ENCODE measurements around the gene RB1.

RB1 gene
- 50.5 reads per million, percentile 68 among the genes with 10 or more reads in this experiment for total RNA-seq

DNA sequence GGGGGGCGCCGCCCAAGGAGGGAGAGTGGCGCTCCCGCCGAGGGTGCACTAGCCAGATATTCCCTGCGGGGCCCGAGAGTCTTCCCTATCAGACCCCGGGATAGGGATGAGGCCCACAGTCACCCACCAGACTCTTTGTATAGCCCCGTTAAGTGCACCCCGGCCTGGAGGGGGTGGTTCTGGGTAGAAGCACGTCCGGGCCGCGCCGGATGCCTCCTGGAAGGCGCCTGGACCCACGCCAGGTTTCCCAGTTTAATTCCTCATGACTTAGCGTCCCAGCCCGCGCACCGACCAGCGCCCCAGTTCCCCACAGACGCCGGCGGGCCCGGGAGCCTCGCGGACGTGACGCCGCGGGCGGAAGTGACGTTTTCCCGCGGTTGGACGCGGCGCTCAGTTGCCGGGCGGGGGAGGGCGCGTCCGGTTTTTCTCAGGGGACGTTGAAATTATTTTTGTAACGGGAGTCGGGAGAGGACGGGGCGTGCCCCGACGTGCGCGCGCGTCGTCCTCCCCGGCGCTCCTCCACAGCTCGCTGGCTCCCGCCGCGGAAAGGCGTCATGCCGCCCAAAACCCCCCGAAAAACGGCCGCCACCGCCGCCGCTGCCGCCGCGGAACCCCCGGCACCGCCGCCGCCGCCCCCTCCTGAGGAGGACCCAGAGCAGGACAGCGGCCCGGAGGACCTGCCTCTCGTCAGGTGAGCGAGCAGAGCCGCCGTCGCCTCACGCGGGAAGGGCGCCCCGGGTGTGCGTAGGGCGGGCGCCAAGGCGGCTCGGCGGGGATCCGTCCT lies at the start of gene RB1:
TSS of gene RB1 (plus strand) at position 393 of the 784 bp plus-strand sequence. CDS start at position 555, 162 bp downstream.
- peak; percentile 87 for DNase-seq

DNA sequence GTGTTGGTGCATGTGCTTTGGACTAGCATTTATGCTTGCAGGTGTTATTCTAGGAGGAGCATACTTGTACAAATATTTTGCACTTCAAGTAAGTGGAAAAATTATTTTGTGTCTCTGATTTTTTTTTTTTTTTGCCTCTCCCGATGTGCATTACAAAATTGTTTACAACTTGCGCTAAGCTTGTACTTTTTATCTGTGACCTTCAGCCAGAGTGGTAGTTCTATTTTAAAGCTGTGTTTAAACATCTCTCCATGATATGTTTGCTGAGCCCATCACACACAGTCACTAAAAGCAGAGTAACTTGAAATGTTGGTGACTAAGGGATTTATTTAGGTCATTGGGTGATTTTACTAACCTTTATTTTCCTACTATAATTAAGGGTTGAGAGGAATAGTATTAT lies 49.7 kb upstream of the RB1 start:
- no peak for DNase-seq

DNA sequence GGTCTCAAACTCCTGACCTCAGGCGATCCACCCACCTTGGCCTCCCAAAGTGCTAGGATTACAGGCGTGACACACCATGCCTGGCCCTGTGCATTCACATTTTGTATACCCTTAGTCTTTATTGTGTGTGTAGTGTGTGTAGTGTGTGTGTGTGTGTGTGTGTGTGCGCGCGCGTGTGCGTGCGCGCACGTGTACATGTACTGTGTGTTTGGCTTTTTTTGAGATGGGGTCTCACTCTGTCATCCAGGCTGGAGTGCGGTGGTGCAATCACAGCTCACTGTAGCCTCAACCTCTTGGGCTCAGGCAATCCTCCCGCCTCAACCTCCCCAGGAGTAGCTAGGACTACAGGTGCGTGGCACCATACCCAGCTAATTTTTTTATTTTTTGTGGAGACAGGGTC lies 48.5 kb upstream of the RB1 start:
- DNase-seq, result no peak

DNA sequence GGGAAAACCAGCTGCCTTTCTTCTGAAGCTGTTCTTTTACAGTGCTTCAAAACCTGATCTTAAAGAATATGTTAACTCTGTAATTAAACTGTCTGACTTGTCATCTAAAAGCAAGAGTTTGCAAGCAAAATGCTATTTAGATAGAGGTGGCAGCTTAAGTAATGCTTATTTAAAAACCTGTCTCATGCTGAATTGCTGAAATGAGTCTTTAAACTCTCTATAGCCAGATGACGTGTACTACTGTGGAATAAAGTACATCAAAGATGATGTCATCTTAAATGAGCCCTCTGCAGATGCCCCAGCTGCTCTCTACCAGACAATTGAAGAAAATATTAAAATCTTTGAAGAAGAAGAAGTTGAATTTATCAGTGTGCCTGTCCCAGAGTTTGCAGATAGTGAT lies 47.6 kb upstream of the RB1 start:
- no peak for DNase-seq

DNA sequence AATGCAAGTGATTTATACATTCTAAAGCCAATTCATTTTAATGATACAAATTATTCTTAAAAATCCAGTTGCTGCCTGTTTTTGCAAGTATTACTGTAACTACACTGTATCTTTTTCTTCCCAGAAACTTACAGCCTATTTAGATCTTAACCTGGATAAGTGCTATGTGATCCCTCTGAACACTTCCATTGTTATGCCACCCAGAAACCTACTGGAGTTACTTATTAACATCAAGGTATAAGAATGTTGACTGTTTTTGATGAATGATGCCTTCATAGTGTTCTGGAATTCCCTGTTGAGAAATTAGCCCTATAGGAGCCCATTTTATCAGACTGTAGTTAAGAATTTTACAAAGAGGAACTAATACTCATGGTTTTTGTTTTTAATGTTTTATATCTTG lies 45.5 kb upstream of the RB1 start:
- no peak for DNase-seq

DNA sequence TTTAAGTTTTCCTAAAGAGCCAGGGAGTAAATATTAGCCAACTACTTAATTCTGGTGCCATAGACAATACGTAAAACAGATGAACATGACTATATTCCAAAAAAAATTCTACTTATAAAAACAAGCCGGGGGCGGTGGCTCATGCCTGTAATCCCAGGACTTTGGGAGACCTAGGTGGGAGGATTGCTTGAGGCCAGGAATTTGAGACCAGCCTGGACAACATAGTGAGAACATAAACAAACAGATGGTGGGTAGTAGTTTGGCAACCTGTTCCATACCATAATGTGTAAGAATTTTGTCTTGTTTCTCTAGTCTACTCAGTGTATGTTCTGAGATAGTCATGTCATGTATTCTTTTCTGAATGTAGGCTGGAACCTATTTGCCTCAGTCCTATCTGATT lies 45.1 kb upstream of the RB1 start:
- no peak for DNase-seq

DNA sequence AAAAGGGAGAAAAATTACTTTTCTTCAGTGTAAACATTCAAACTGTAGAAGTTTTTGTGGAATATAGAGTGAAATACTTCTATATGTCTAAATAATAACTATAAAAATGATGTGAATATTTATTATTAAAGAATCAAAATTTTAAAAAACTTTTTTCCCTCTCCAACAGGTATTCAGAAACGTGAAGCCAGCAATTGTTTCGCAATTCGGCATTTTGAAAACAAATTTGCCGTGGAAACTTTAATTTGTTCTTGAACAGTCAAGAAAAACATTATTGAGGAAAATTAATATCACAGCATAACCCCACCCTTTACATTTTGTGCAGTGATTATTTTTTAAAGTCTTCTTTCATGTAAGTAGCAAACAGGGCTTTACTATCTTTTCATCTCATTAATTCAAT lies 42.6 kb upstream of the RB1 start:
- no peak for DNase-seq

DNA sequence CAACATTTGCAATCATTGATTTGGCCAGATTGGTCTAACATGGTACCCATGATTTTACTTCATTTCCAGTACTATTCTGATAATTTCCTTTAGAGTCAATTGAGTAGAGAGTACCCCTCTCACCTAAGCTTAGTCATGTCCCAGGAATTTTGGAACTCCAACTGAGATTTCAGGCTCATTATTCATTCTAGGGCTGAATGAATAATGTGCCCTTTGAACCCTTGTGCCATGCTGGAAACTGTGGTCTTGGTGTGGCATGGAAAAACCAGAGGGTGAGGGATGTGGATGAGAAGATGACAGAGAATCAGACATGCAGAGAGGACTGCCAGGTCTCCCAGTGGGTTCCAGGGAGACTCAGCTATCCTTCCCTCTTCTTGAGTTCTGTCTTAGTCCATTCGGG lies 40.4 kb upstream of the RB1 start:
- no peak for DNase-seq

DNA sequence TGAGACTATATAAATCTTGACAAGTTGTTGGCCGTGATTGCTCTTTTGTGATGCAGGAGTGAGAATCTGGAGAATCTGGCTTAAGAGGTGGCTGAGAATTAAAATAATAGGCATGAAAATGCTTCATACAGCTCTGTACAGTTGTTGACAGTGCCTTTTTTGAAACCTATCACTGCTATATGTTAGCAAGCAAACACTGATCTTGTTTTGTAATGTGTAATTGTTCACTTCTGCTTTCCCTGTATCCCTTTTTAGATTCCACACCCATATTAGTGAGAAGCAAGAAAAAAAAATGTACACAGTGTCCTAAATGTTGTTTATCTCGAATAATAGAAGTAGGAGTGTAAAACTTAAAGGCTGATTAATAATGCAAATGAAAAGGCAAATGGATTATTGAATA lies 39.5 kb upstream of the RB1 start:
- no peak for DNase-seq

DNA sequence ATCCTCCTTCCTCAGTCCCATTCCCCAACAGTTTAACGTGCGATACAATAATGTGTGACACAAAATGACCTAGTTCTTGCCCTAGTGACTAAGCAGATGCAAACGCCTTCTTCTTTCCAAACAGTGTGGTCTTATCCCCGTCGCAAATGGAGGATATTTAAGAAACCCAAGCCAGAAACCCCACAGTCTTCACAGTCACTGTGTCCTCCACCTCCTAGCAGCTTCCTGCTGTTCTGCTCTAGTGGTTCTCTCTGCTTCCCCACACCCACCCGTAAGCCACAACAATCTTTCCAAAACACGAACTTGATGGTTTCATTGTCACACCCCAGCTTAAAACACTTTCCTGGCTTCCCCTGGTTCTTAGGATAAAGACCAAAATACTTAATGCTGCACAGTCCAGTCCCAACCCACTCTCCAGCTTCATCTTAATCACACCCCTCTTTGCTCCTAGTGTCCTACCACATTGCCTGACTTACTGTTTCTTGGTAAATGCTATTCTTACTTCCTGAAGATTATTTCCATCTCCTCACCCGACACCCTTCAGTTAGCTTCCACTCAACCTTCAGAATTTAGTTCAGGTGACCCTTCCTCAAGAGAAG lies 38.2 kb upstream of the RB1 start:
- no peak for DNase-seq

DNA sequence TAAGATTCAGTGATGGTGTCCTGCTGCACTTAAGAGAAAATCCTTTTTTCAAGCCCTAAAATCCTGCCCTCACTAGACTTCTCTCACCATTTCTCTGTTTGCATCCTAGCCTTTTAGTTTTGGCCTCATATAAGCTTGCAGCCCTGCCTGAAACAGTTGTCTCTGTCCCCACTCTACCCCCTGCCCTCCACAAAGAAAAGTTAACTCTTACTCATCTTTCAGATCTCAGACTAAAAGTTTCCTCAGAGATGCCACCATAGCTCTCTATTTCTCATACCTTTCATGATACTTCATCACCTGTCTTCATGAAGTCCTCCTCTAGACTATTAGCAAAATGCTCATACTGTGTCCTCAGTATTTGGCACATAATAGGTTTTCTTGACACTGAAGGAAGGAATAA lies 37.4 kb upstream of the RB1 start:
- no peak for DNase-seq

DNA sequence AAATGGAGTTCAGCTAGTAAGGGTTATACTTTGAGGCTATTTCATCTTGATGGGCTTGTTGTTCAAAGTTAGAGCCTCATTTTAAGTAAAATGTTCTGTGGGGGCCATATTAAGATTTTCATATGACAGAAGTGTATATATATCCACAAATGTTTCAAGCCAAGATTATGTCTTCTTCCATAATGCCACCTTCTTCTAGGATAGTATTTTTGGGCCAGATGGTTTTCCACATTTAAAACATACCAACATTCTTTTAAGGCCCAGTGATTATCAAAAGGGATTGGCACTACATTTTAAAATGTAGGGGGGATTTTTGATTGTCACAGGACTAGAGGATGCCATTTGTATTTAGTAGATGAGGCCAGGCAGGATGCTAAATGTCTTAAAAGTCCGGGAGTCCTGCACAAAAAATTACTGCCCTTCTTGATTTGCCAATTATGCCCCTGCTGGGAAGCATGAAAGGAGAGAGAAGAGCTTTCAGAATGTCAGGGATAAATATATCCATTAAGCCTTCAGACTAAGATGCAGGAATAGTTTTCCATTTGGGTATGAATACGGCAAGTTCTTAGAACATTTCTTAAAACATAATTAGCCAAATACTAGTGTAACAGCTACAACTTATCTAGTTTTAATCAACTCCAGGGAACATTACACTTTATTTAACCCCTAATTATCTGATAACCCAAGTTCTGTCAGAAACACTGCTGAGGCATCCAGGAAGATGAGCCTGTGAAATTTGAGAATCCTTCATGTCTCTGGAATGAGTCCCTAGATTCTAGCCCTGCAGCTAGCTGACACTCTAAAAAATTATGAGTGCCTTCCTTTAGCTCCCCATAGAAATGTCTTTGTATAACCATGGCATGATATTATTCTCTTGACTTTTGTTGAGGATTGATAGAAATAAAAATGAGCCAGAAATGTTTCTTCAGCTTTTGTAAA lies 36.6 kb upstream of the RB1 start:
- DNase-seq, result no peak

DNA sequence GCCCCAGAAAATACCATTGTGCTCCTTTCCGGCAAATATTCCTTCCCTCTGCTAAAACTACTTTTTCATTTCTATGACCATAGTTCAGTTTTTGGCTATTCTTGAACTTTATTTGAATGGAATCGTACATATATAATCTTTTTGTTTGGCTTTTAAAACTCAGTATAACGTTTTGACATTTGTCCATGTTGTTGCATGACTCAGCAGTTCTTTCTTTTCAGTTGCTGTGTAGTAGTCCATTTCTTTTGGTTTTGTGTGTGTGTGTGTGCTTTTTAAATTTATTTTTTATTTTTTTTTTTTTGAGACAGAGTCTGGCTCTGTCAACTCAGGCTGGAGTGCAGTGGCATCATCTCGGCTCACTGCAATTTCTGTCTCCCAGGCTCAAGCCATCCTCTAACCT lies 35.5 kb upstream of the RB1 start:
- DNase-seq, result no peak

DNA sequence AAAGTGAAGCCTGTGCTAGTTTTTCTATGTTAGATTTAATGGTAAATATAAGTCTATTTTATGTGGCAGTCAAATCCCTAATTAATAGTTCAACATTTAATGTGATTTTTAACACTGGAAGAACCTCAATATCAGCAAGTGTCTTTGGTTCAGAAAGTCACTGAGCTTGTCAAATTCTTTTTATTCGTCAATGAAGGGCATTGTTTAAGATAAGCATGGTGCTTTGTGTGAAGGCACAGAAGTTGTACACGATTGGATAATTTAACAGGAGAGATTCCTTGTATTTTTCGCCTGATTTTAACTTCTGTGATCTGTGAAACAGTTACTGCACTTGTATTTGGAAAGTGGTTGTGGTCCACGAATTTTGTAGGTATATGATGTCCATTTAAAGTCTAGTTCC lies 30.2 kb upstream of the RB1 start:
- no peak for DNase-seq

DNA sequence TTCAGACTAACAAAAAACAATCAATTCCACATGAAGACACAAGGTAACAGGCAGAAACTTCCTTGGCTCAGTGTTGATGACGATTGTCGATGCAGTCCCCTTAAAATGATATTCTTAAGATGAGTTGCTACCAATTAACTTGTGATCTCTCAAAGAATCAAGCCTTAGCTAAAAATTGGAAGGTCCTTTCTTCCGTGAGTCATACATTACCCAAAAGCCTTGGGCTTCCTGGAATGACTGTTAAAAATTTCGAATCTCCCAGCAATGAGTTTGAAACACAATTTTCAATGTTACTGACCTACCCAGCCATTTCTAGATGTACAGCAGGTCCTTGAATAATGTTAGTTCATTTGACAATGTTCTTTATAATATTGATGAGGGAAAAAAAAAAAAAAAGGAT lies 28.0 kb upstream of the RB1 start:
- DNase-seq, result no peak

DNA sequence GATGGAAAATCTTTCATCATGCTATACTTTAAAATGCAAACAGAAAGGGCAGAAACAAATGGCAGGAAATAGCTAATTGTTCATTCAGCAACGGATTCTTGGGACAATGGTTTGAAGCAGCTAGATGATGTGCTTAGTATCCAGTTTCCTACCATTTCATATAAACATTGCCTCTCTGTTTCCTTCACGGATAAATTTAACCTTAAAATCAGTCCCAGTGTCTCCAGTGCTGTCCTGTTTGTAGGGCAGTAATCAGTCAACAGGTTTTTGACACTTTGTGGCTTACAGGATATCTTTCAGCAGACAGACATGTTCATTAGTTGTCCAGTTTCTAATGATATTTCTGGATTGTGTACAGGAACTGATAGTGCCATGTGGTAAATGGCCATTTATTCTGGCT lies 24.7 kb upstream of the RB1 start:
- DNase-seq, result no peak

DNA sequence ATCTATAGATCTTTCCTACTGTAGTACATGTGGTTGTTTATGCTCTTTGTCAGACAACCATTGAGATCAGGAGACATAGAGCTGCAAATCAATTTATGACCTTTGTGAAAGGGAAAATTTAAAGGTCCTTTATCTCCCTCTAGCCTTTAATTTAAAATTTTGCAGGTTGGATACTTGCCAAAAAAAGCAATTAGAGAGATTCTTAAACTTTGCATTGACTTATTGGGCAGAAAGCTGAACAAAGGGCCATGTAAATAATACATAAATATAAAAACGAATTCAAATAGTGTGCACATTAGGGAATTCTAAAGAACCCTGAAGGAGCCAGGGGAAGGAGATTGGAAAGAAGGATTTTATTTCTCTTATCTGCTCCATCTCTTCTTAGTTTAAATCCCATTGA lies 22.0 kb upstream of the RB1 start:
- no peak for DNase-seq

DNA sequence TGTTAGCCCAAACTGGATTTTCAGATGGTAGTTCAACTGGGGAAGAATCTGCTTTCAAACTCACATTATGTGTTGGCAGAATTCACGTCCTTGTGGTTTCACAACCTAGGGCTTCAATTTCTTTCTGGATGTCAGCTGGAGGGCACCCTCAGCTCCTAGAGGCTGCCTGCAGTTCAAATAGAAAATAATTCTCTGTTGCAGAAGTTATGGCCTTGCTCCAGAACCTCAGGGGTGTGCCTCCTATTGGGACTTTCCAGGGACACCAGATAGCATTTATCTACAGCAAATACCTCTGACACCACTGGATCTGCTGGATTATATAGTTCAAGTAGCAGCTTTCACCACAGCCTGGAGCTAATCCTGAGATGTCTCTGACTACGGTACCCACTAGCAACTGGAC lies 11.8 kb upstream of the RB1 start:
- no peak for DNase-seq

DNA sequence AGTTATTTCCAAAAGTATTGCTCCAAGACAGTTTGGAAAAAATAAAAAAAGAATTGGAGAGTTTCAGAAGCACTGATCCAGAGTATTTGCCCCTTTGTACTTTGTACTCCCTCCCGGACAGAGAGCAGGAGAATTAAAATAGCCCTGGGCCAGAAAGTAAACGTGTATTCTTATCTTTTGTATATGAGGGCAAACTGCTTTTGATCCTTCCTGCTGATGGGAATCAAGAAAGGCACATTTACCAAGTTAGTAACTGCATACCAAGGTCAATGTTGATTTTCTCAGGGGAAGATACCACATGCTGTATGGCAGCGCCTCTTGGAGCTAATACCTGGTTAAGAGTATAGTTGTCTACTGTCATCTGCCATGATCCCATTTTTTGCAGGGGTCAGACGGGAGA lies 10.9 kb upstream of the RB1 start:
- no peak for DNase-seq

DNA sequence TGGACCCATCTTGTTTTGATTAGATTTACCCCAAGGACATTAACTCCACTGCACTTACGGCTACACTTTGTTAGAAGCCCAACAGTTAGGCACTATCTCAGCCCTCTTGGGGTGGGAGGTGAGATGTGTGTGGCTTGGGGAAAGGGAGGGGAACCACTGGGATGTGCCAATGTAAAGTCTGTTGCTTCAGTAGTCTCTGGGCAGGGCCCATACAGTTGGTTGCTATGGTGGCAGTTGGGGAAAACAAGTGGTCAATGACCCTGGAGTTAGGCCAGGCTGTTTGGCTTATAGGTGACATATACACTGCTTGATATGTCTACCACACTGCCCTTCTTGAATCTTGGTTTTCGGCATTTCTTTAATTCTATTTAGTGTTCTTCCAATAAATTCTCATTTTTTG lies 8.9 kb upstream of the RB1 start:
- no peak for DNase-seq

DNA sequence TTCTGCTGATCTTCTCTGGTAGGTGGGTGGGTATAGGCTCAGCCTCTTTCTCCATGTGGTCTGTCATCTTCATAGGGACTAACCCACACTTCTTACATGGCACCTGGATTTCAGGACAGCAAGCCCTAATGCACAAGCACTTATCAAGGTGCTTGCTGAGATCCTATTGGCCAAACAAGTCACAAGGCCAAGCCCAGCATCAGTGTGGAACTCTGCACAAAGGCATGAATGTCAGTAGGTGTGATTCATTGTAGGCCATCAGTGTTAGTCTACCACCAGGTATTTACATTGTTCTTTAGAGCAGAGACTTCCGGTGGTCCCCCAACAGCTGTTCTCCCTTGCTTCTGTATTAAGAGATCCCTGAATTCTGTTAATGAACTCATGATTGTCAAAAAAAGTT lies 8.3 kb upstream of the RB1 start:
- DNase-seq, result no peak

DNA sequence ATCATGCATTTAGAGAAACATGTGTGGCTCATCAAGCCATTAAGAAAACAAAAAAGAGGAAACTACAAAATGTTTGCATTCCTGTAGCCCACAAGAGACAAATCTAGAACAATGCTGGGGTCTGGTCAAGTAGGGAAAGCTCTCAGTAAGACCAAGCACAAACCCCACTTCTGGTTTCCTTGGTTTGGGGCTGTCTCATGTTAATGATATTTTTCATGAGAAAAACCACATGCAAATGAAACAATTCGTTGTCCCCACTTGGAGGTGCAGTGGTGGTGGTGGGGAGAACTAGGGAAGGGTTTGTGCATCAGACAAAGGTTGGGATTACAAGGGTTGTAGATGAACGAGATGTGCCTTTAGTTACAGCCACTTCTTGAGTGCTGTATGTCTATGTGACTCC lies 7.0 kb upstream of the RB1 start:
- DNase-seq, result no peak

DNA sequence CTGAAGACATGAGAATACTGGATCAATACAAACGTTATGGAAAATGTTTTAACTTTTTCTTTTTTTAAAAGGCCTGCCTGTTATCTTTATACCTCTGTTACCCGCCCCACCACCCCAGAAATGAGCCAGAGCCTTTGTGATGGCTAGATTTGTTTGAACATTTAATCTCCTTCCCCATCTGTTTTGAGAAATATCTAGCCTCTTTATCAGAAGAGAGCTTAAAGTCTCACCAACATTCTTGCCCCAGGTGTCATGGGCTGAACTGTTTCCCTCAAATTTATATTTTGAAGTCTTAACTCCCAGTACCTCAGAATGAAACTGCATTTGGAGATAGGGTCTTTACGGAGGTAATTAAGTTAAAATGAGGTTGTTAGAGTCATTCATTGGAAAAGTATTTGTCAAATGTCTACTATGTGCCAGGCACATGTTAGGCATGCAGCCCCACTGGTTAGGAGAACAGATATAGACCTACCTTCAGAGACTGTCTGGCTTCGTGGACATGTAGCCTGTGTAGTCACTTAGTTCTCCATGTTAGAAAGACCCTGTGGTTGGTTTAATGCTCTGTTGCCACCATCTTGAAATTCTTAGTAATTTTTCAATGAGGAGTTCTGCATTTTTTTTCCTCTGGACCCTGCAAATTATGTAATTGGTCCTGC lies 6.3 kb upstream of the RB1 start:
- DNase-seq, result no peak

All from effector CD4-positive, alpha-beta T cell (primary cell).